HepG2 (cell line): ENCODE measurements around the gene AJM1. TPM values are rescaled to one million over a fixed set of nuclear protein-coding genes. Genes with fewer than 3 reads are reported as not detected.
A peak's percentile ranks its signal among the peaks of the same experiment; 100 is the strongest.

Experiments
- AHR ChIP-seq: IDR thresholded peaks from 2 replicates; pipeline ENCODE4 v1.6.1; 2018; ENCODE audit warnings: missing genetic modification reagents, missing compliant biosample characterization
- FOSL2 ChIP-seq: sonication (generic); formaldehyde crosslinking; IDR thresholded peaks from 2 replicates; pipeline ENCODE4 v1.4.0; 2020; ENCODE audit warnings: missing genetic modification reagents
- FOXC1 ChIP-seq: sonication (generic); formaldehyde crosslinking; IDR thresholded peaks from 2 replicates; pipeline ENCODE4 v1.8.0; 2022; ENCODE audit warnings: mild to moderate bottlenecking, missing genetic modification reagents, borderline replicate concordance
- NFATC3 ChIP-seq: sonication (generic); formaldehyde crosslinking; IDR thresholded peaks from 2 replicates; pipeline ENCODE4 v1.5.1; 2020; ENCODE audit warnings: mild to moderate bottlenecking, missing genetic modification reagents
- NKX3-1 ChIP-seq: sonication (generic); formaldehyde crosslinking; IDR thresholded peaks from 2 replicates; pipeline ENCODE4 v1.5.0; 2020; ENCODE audit warnings: missing genetic modification reagents
- PHF21A ChIP-seq: sonication (generic); formaldehyde crosslinking; IDR thresholded peaks from 2 replicates; pipeline ENCODE4 v1.5.0; 2020; ENCODE audit warnings: mild to moderate bottlenecking, missing genetic modification reagents
- PLRG1 ChIP-seq: fragments of 450-650 bp; conservative IDR thresholded peaks from 2 replicates; pipeline ENCODE4 v1.6.1; 2016
- SRSF1 ChIP-seq: fragments of 200-400 bp; formaldehyde crosslinking; optimal IDR thresholded peaks from 2 replicates; pipeline ENCODE3; 2017; ENCODE audit warnings: mild to moderate bottlenecking, low read depth, low read length, moderate library complexity
- SYNCRIP ChIP-seq: fragments of 200-400 bp; formaldehyde crosslinking; IDR thresholded peaks from 2 replicates; pipeline ENCODE4 v1.6.1; 2018; ENCODE audit warnings: mild to moderate bottlenecking, low read depth, low read length; ENCODE audit not compliant: insufficient read depth
- UBTF ChIP-seq: sonication (generic); formaldehyde crosslinking; IDR thresholded peaks from 2 replicates; pipeline ENCODE4 v1.4.0; 2020; ENCODE audit warnings: mild to moderate bottlenecking, missing genetic modification reagents
- ZNF121 ChIP-seq: sonication (generic); formaldehyde crosslinking; IDR thresholded peaks from 2 replicates; pipeline ENCODE4 v1.5.0; 2020; ENCODE audit warnings: mild to moderate bottlenecking, missing genetic modification reagents
- ZNF124 ChIP-seq: sonication (generic); formaldehyde crosslinking; IDR thresholded peaks from 2 replicates; pipeline ENCODE4 v1.4.0; 2020; ENCODE audit warnings: missing genetic modification reagents
- ZNF18 ChIP-seq: sonication (generic); formaldehyde crosslinking; IDR thresholded peaks from 2 replicates; pipeline ENCODE4 v1.8.0; 2022; ENCODE audit warnings: mild to moderate bottlenecking, missing genetic modification reagents; ENCODE audit not compliant: insufficient replicate concordance
- ZNF274 ChIP-seq: sonication (generic); formaldehyde crosslinking; IDR thresholded peaks from 2 replicates; pipeline ENCODE4 v1.5.1; 2020; ENCODE audit warnings: mild to moderate bottlenecking, missing genetic modification reagents
- ZNF30 ChIP-seq: sonication (generic); formaldehyde crosslinking; IDR thresholded peaks from 2 replicates; pipeline ENCODE4 v1.5.0; 2020; ENCODE audit warnings: mild to moderate bottlenecking, missing genetic modification reagents
- ZNF367 ChIP-seq: sonication (generic); formaldehyde crosslinking; IDR thresholded peaks from 2 replicates; pipeline ENCODE4 v1.4.0; 2020; ENCODE audit warnings: missing genetic modification reagents, borderline replicate concordance
- ZNF616 ChIP-seq: sonication (generic); formaldehyde crosslinking; IDR thresholded peaks from 2 replicates; pipeline ENCODE4 v1.5.0; 2020; ENCODE audit warnings: low read depth, mild to moderate bottlenecking, missing genetic modification reagents
- ZSCAN12 ChIP-seq: sonication (generic); formaldehyde crosslinking; IDR thresholded peaks from 2 replicates; pipeline ENCODE4 v1.9.0; 2021; ENCODE audit warnings: mild to moderate bottlenecking, missing genetic modification reagents
- ZZZ3 ChIP-seq: sonication (generic); formaldehyde crosslinking; IDR thresholded peaks from 2 replicates; pipeline ENCODE4 v1.4.0; 2020; ENCODE audit warnings: missing genetic modification reagents, mild to moderate bottlenecking, borderline replicate concordance
- polyA plus RNA-seq, 8 experiments: library from polyadenylated mRNA; depleted of rRNA in 3 of 8; stranded (reverse) in 7 of 8; unstranded in 1 of 8; fragments of >200 nt; fragmentation: Illumina TruSeq in 4 of 8; extraction: Trizol in 4 of 8; gene quantifications; 2 replicates each; pipeline versions ENCODE4 v1.2.1 to v1.2.3, GENCODE V29; 2011 to 2016; ENCODE audit warnings: low read depth in 4 of 8, missing spikeins in 1 of 8, mixed read lengths in 1 of 8; ENCODE audit not compliant: insufficient read depth in 1 of 8
- total RNA-seq, 5 experiments: library from RNA; depleted of rRNA; stranded (reverse); fragments of >200 nt; fragmentation: Illumina TruSeq; extraction: Trizol; gene quantifications; 2 replicates each; pipeline ENCODE4 v1.2.3, GENCODE V29; 2016; ENCODE audit warnings: low read depth in 1 of 5
- TF ChIP-seq, protein P1 (sequence below): sonication (generic); formaldehyde crosslinking; IDR thresholded peaks from 2 replicates; pipeline ENCODE4 v1.8.0; 2022; ENCODE audit warnings: mild to moderate bottlenecking, missing genetic modification reagents, moderate library complexity
- TF ChIP-seq, protein P2 (sequence below): sonication (generic); formaldehyde crosslinking; IDR thresholded peaks from 2 replicates; pipeline ENCODE4 v1.4.0; 2020; ENCODE audit warnings: missing genetic modification reagents

Gene AJM1
- total and polyA plus RNA-seq, 2 of the 13 experiments (the other 11 are each of a cell fraction or from before 2014, with no cell fraction given), result 1.1 to 1.2 TPM

- no peak for TF ChIP-seq PLRG1
- TF ChIP-seq UBTF (CRISPR knock-in tag), result peak; percentile 92
- no peak for TF ChIP-seq ZNF367 (CRISPR knock-in tag)
- TF ChIP-seq FOSL2 (CRISPR knock-in tag), result no peak; the same call in 1 of the 2 replicates
- no peak for TF ChIP-seq NFATC3 (CRISPR knock-in tag)
- no peak for TF ChIP-seq AHR (CRISPR knock-in tag)
- peak; percentile 79; the same call in 1 of the 2 replicates for TF ChIP-seq ZNF274 (CRISPR knock-in tag)
- no peak for TF ChIP-seq ZNF30 (CRISPR knock-in tag)
- TF ChIP-seq, protein P1, sequence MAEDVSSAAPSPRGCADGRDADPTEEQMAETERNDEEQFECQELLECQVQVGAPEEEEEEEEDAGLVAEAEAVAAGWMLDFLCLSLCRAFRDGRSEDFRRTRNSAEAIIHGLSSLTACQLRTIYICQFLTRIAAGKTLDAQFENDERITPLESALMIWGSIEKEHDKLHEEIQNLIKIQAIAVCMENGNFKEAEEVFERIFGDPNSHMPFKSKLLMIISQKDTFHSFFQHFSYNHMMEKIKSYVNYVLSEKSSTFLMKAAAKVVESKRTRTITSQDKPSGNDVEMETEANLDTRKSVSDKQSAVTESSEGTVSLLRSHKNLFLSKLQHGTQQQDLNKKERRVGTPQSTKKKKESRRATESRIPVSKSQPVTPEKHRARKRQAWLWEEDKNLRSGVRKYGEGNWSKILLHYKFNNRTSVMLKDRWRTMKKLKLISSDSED (CRISPR knock-in tag), result no peak
- TF ChIP-seq ZSCAN12 (CRISPR knock-in tag), result no peak
- TF ChIP-seq NKX3-1 (CRISPR knock-in tag), result no peak
- TF ChIP-seq FOXC1 (CRISPR knock-in tag), result peak; percentile 57; the same call in 1 of the 2 replicates
- 0 out of 2 replicates have a peak, but pooled peaks have one; percentile 14 for TF ChIP-seq ZNF121 (CRISPR knock-in tag)
- peak; percentile 65 for TF ChIP-seq ZNF18 (CRISPR knock-in tag)
- 0 out of 2 replicates have a peak, but pooled peaks have one; percentile 27 for TF ChIP-seq PHF21A
- no peak for TF ChIP-seq ZZZ3 (CRISPR knock-in tag)
- TF ChIP-seq SRSF1, result no peak
- TF ChIP-seq ZNF616 (CRISPR knock-in tag), result no peak
- TF ChIP-seq, protein P2, sequence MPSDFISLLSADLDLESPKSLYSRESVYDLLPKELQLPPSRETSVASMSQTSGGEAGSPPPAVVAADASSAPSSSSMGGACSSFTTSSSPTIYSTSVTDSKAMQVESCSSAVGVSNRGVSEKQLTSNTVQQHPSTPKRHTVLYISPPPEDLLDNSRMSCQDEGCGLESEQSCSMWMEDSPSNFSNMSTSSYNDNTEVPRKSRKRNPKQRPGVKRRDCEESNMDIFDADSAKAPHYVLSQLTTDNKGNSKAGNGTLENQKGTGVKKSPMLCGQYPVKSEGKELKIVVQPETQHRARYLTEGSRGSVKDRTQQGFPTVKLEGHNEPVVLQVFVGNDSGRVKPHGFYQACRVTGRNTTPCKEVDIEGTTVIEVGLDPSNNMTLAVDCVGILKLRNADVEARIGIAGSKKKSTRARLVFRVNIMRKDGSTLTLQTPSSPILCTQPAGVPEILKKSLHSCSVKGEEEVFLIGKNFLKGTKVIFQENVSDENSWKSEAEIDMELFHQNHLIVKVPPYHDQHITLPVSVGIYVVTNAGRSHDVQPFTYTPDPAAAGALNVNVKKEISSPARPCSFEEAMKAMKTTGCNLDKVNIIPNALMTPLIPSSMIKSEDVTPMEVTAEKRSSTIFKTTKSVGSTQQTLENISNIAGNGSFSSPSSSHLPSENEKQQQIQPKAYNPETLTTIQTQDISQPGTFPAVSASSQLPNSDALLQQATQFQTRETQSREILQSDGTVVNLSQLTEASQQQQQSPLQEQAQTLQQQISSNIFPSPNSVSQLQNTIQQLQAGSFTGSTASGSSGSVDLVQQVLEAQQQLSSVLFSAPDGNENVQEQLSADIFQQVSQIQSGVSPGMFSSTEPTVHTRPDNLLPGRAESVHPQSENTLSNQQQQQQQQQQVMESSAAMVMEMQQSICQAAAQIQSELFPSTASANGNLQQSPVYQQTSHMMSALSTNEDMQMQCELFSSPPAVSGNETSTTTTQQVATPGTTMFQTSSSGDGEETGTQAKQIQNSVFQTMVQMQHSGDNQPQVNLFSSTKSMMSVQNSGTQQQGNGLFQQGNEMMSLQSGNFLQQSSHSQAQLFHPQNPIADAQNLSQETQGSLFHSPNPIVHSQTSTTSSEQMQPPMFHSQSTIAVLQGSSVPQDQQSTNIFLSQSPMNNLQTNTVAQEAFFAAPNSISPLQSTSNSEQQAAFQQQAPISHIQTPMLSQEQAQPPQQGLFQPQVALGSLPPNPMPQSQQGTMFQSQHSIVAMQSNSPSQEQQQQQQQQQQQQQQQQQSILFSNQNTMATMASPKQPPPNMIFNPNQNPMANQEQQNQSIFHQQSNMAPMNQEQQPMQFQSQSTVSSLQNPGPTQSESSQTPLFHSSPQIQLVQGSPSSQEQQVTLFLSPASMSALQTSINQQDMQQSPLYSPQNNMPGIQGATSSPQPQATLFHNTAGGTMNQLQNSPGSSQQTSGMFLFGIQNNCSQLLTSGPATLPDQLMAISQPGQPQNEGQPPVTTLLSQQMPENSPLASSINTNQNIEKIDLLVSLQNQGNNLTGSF (CRISPR knock-in tag), result 0 out of 2 replicates have a peak, but pooled peaks have one; percentile 26
- TF ChIP-seq SYNCRIP, result no peak
- TF ChIP-seq ZNF124 (CRISPR knock-in tag), result peak; percentile 49
Measured at GRCh38 chr9:136847826-136848392, 5.6 kb downstream of the AJM1 start (continued).
